ENCODE measurements around the gene POLE4.
A peak's percentile ranks its signal among the peaks of the same experiment; 100 is the strongest.

The POLE4 gene

DNA sequence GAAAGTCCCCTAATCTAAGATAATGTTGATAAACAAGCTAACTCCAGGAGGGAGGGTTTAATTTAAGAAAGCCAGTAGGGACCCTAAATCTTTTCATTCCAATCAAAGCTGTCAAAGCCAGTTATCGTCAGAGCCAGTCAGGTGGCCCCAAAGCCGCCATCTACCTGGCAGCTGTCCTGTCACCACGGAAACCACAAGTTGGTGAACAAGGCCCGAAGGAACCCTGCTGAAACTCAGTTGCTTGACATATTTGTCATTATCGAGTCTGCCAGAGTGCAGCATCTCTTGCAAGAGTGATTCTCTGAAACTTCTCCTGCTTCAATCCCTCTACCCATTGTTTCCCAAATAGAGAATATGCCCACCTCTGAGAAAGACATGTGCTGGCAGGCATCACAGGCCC is 30.8 kb upstream of the POLE4 start:
- no peak for TF ChIP-seq CTCF (conservative IDR thresholded peaks at IDR 0.05; ENCODE audit: low read depth, low read length)
- DNase-seq (ENCODE audit: low read depth), result no peak
- no peak overlapping the region for H3K4me3 ChIP-seq (ENCODE audit: low read length)

GRCh38 chr2:74930811-74931486 is 27.5 kb upstream of the POLE4 start:
- DNase-seq (ENCODE audit: low read depth), result no peak
- no peak for TF ChIP-seq CTCF (conservative IDR thresholded peaks at IDR 0.05; ENCODE audit: low read depth, low read length)
- H3K4me3 ChIP-seq (ENCODE audit: low read length), result no peak overlapping the region

DNA sequence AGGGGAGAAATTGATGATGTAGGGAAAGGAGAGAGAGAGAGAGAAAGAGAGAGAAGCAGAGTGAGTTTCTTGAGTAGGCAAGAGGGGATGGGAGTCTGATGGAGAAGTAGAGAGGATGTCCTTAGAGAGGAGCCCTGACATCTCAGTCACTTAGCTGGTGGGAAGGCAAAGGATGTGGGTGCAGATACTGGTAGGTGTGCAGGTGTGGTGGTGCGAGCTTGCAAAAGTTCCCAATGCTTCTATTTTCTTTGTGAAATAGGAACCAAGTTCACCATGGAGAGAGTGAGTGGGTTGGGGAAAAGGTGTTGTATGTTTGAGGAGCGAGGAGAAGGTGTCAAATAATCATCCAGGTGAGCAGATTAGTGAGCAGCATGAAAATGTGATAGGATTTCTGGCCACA is 26.5 kb upstream of the POLE4 start:
- H3K4me3 ChIP-seq (ENCODE audit: low read length), result no peak overlapping the region
- TF ChIP-seq CTCF (conservative IDR thresholded peaks at IDR 0.05; ENCODE audit: low read depth, low read length), result no peak
- DNase-seq (ENCODE audit: low read depth), result no peak

- no peak for TF ChIP-seq CTCF (conservative IDR thresholded peaks at IDR 0.05; ENCODE audit: low read depth, low read length)
- DNase-seq (ENCODE audit: low read depth), result peak; percentile 54
- no peak overlapping the region for H3K4me3 ChIP-seq (ENCODE audit: low read length)
Measured at GRCh38 chr2:74935975-74936391, 22.5 kb upstream of the POLE4 start.

GRCh38 chr2:74937221-74937880 is 21.1 kb upstream of the POLE4 start:
- no peak for DNase-seq (ENCODE audit: low read depth)
- no peak for TF ChIP-seq CTCF (conservative IDR thresholded peaks at IDR 0.05; ENCODE audit: low read depth, low read length)
- H3K4me3 ChIP-seq (ENCODE audit: low read length), result no peak overlapping the region

DNA sequence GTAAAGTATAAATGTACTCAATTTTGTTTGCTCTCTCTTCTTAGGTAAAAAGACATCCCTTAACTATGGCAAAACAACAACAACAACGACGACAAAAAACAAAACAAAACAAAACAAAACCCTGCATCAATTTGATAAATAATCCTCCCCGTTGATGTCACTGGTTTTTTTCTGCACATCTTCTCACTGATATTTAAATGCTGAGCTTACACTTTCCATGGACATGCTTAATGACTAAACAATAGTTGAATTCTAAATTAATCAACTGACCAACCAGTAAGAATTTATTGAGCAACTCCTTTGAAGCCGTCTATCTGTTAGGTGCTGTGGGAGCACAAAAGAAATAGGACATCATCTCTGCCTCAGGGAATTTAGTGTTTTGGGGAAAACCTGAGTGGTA is 20.2 kb upstream of the POLE4 start:
- DNase-seq (ENCODE audit: low read depth), result no peak
- no peak for TF ChIP-seq CTCF (conservative IDR thresholded peaks at IDR 0.05; ENCODE audit: low read depth, low read length)
- H3K4me3 ChIP-seq (ENCODE audit: low read length), result no peak overlapping the region

Data from retinal pigment epithelial cell (primary cell).